GM19395 (cell line): Measurements from ENCODE around the gene DNAJC5.
"Not testable (repeated sequence)": the region's sequence is repeated elsewhere in the genome, so short reads cannot be mapped to it uniquely, and the experiment has no call there.

Experiments used
- ATAC-seq: cut with Tn5 transposase; IDR thresholded peaks from one replicate; pipeline ENCODE4 v1.9.1; 2021; ENCODE audit warnings: mild to moderate bottlenecking, moderate library complexity; ENCODE audit not compliant: unreplicated experiment

Gene DNAJC5

DNA sequence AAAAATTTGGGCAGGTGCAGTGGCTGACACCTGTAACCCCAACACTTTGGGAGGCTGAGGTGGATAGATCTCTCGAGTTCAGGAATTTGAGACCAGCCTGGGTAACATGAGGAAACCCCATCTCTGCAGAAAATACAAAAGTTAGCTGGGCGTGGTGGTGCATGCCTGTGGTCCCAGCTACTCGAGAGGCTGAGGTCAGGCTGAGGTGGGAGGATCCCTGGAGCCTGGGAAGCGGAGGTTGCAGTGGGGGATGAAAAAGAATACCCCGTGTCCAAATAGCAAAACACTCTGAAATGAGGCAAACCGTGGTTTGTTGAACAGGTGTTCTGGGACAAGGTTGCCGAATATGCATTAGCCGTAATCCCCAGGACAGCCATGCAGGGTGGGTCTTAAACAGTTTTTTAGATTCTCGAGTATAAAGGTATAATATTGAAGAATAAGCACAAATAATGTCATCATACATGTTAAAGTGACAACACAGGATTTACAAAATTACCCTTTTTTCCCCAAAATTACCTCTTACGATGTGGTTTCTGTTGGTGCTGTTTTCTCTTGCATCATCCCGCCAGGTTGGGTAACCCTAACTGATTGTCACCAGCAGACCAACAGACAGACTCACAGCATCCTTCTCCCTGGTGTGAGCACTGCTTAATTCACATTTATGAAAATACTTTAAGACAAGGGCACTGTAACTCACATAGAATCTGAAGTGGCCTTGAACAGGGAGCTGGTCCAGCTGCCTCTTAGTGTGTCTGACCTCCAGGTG is 9.1 kb downstream of the DNAJC5 start:
- ATAC-seq: no peak

- no peak for ATAC-seq
Measured at GRCh38 chr20:63908008-63908682, 13.2 kb downstream of the DNAJC5 start.

DNA sequence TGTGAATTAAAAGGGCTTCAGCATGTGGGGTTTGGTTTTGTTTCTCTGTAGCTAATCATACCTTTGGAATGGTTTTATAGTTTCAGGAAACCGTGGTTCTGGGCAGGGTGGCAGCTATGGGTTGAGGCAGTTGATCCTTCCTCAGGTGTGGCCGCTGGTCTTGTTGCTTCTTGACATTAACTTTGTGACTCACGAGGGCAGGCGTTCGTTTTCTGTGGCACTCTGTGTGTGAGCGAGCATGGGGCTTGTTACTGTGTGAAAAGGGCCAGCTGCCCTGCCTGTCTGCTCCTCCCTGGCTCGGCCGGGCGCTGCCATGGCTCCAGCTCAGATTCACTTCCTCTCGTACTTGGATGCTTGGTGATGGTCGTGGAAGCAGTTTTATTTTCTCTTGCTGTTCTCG is 16.2 kb downstream of the DNAJC5 start:
- no peak for ATAC-seq

- no peak for ATAC-seq
Measured at GRCh38 chr20:63913768-63914167, 18.8 kb downstream of the DNAJC5 start.

DNA sequence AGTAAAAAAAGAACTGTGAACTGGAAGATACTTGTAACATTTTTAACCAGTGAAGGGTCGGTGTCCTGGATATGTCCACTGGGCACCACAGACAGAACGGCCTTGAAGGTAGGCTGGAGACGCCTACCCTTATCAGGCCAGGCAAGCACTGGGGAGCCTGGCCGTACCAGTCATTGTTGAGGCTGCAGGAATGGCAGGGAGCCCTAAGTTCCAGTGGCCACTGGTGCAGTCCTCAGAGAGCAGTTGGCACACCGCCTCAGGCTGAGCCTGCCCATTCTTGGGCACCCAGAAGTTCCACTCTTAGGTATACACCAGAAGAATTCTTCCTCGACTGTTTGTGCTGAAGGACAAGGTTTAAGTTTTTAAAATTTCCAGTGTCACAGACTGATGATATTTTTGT is 20.5 kb downstream of the DNAJC5 start:
- ATAC-seq: no peak

DNA sequence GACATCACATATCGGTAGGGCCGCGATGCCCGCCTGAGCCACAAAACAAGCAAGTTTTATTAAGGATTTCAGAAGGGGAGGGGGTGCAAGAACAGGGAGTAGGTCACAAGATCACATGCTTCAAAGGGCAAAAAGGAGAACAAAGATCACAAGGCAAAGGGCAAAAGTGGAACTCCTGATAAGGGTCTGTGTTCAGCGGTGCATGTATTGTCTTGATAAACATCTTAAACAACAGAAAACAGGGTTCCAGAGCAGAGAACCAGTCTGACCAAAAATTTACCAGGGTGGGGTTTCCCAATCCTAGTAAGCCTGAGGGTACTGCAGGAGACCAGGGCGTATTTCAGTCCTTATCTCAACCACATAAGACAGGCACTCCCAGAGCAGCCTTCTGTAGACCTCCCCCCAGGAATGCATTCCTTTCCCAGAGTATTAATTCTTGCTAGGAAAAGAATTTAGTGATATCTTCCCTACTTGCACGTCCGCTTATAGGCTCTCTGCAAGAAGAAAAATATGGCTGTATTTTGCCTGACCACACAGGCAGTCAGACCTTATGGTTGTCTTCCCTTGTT is 21.5 kb downstream of the DNAJC5 start:
- not testable (repeated sequence) for ATAC-seq

DNA sequence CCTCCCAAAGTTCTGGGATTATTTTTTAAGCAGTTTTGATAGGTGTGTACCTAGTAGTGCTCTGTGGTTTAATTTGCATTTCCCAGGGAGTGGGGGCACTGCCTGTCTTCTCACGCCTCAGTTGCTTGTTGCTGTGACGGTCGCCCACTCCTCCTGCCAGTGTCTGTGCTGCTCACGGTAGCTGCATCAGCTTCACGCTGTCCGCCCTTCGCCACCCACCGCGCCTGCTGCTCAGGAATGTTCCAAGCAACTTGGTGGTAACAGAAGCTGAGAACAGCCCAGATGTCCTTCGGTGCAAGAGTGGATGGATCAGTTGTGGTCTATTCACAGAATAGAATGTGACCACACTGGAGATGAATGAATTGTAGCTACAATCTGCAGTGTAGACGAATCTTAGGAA is 22.9 kb downstream of the DNAJC5 start:
- ATAC-seq: no peak

DNA sequence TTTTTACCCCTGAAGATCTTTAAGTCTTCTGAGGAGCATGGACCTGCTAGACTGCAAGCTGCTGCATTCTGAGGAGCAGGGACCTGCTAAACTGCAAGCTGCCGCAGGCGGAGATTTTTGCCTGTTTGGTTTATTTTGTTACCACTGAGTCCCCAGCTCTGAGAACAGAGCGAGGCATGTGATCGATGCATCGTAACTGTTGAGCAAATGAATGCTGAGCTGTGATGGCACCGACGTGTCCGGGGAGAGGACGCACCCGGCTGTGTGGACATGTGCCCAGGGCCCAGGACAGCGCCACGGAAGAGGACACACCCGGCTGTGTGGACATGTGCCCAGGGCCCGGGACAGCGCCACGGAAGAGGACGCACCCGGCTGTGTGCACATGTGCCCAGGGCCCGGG is 24.2 kb downstream of the DNAJC5 start:
- no peak for ATAC-seq

GRCh38 chr20:63920226-63920625 is 25.3 kb downstream of the DNAJC5 start:
- ATAC-seq: no peak

- ATAC-seq: no peak
Measured at GRCh38 chr20:63923651-63924050, 28.7 kb downstream of the DNAJC5 start.

- ATAC-seq: no peak
Measured at GRCh38 chr20:63924241-63924640, 29.3 kb downstream of the DNAJC5 start.

DNA sequence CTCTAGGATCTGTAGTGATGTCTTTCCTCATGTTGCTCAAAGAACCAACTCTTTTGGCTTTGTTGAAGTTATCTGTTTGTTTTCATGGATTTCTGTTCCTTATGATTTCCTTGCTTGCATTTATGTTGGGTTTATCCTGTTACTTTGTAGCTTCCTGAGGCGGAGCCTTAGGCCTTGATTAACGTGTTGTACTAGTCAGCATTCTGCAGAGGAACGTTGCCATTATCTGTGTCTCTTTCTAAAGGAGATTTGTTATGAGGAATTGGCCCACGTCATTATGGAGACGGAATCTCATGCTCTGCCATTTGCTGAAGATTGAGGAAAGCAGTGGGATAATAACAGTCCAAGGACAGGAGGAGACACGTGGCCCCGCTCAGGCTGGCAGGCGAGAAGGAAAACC is 31.4 kb downstream of the DNAJC5 start:
- no peak for ATAC-seq

DNA sequence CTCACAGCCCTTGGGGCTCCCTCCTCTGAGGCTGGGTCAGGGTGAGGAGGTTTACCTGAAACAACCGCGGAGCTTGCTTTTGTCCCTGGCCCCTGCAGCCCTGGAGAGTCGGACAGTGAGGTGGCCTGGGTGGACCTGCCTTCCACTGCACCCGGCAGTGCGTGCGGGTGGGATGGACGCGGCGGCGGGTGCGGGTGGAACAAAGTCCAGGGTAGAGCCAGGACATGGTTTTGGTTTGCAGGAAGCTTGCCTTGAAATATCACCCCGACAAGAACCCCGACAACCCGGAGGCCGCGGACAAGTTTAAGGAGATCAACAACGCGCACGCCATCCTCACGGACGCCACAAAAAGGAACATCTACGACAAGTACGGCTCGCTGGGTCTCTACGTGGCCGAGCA is 34.1 kb downstream of the DNAJC5 start:
- no peak for ATAC-seq

- ATAC-seq: not testable (repeated sequence)
Measured at GRCh38 chr20:63929473-63929883, 34.6 kb downstream of the DNAJC5 start.

GRCh38 chr20:63930971-63931553 is 36.1 kb downstream of the DNAJC5 start:
- ATAC-seq: no peak

DNA sequence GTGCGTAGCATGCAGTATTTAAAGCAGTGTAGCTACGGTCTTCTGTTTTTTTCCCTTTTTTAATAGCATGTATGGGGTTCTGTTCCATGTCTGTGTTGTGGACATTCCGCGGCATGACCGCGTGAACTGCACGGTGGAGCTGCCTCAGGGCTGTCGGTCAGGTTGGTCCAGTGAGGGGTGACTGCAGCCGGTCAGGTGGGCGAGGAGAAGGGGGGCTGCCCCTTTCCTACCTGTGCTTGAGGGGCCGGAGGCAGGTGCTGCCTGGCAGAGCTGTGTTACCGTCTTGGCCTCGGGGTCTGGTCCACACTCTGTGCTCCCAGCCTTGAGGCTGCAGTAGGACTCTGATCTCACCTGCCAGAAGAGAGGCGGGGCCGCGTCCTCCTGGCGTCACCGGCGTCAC is 36.8 kb downstream of the DNAJC5 start:
- no peak for ATAC-seq

DNA sequence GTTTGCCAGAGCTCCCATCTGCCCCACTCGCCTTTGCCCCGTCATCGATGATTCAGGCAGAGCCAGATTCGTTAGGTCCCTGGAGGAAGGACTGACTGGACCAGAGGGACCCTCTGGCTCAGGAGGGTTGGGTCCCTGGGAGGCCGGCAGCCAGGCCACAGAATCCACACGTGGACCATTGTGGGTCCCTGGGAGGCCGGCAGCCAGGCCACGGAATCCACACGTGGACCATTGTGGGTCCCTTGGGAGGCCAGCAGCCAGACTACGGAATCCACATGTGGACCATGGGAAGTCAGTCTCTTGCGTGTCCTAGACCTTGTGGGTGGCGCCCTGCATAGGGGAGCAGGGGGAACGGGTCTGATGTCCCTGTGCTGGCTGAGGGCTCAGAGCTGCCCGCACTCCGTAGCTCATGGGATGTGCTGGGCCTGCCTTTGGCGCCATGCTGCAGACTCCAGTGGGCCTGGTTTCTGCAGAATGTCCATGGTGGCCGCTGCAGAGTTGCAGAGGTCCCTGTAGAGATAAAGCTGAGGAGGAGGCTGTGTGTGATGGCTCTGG is 37.8 kb downstream of the DNAJC5 start:
- no peak for ATAC-seq

DNA sequence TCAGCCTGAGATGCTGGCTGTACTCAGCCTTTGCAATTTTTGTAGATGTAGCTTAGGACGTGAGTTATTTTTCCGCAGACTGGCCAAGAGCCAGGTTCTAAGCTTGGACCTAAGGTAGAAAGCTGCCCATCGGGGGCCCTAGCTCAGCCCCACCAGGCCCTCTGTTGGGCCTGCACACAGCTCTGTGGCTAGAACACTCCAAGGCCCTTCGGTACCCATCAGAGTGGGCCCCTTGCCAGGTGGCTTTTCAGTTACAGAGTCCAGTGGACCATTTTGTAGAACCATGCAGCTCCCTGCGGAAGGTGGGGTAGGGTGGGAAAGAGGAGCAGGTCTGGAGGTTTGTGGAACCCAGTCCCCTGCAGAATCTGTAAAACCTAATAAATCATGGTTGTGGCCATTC is 38.7 kb downstream of the DNAJC5 start:
- no peak for ATAC-seq

- no peak for ATAC-seq
Measured at GRCh38 chr20:63934271-63935068, 39.5 kb downstream of the DNAJC5 start.

GRCh38 chr20:63935447-63935846 is 40.5 kb downstream of the DNAJC5 start:
- no peak for ATAC-seq

DNA sequence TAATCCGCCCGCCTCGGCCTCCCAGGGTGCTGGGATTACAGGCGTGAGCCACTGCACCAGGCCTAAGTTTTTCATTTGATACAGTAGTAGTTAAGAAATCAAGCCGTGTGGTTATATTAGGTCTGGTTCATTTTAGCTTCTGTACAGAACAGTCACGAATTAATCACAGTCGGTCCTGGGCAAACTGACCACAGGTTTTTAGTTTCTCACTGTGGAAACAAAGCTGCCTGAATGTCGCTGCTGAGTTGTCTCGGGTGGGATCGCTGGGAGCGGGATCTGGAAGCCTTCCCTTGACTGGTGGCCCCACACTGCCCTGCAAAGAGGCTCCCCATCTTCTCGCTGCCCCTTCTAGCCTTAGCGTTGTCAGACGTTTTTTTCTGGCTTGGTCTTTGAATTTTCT is 42.7 kb downstream of the DNAJC5 start:
- no peak for ATAC-seq
